ENCODE measurements around the gene SMIM7. TPM values are rescaled to one million over a fixed set of nuclear protein-coding genes. Genes with fewer than 3 reads are reported as not detected.

The SMIM7 gene
- total and polyA plus RNA-seq, 2 of the 13 experiments (the other 11 are each of a cell fraction or from before 2014, with no cell fraction given) = 55.7 to 74.9 TPM

- TF ChIP-seq REST (IDR thresholded peaks at IDR 0.05; ENCODE audit: borderline replicate concordance in 1 of 2, low read depth in 1 of 2, low read length in 2 of 2) = no peak
- no peak for TF ChIP-seq FLYWCH1 (CRISPR knock-in tag; IDR thresholded peaks at IDR 0.05)
- TF ChIP-seq RNF2 (conservative IDR thresholded peaks at IDR 0.05; ENCODE audit: low read depth) = no peak; the same call in 1 of the 2 replicates
- no peak for TF ChIP-seq ZNF775 (CRISPR knock-in tag; IDR thresholded peaks at IDR 0.05; ENCODE audit: borderline replicate concordance)
- no peak for TF ChIP-seq SP1 (IDR thresholded peaks at IDR 0.05)
- TF ChIP-seq SP1 (CRISPR knock-in tag; IDR thresholded peaks at IDR 0.05) = peak; percentile 78
- 0 out of 2 replicates have a peak, but pooled peaks have one; percentile 44 for TF ChIP-seq ZNF598 (CRISPR knock-in tag; IDR thresholded peaks at IDR 0.05; ENCODE audit: borderline replicate concordance)
- peak; percentile 63; the same call in 1 of the 2 replicates for TF ChIP-seq BORCS8-MEF2B (CRISPR knock-in tag; IDR thresholded peaks at IDR 0.05)
- no peak for TF ChIP-seq ZNF879 (CRISPR knock-in tag; IDR thresholded peaks at IDR 0.05)
- peak; percentile 76 for TF ChIP-seq KDM5B (CRISPR knock-in tag; IDR thresholded peaks at IDR 0.05; ENCODE audit: borderline replicate concordance)
- TF ChIP-seq RBM22 (optimal IDR thresholded peaks at IDR 0.05; ENCODE audit: low read length) = no peak
- TF ChIP-seq THAP8 (CRISPR knock-in tag; IDR thresholded peaks at IDR 0.05; ENCODE audit: borderline replicate concordance) = peak; percentile 82; the same call in 1 of the 2 replicates
- TF ChIP-seq JUN (CRISPR knock-in tag; IDR thresholded peaks at IDR 0.05) = no peak
- TF ChIP-seq ZNF460 (CRISPR knock-in tag; IDR thresholded peaks at IDR 0.05; ENCODE audit: borderline replicate concordance) = no peak
- TF ChIP-seq DBP (CRISPR knock-in tag; IDR thresholded peaks at IDR 0.05; ENCODE audit: not compliant biosample characterization) = no peak
- no peak for TF ChIP-seq IKZF1 (IDR thresholded peaks at IDR 0.05)
- TF ChIP-seq HINFP (CRISPR knock-in tag; IDR thresholded peaks at IDR 0.05; ENCODE audit: low read depth) = no peak
- TF ChIP-seq ZC3H4 (CRISPR knock-in tag; IDR thresholded peaks at IDR 0.05; ENCODE audit: borderline replicate concordance) = no peak
- peak; percentile 88 for TF ChIP-seq RXRA (CRISPR knock-in tag; IDR thresholded peaks at IDR 0.05)
- no peak; the same call in 1 of the 2 replicates for TF ChIP-seq NR2F6 (IDR thresholded peaks at IDR 0.05)
- peak; percentile 45; the same call in 1 of the 2 replicates for TF ChIP-seq NR2F6 (CRISPR knock-in tag; IDR thresholded peaks at IDR 0.05)
- TF ChIP-seq ZNF737 (CRISPR knock-in tag; IDR thresholded peaks at IDR 0.05; ENCODE audit: borderline replicate concordance) = no peak
- no peak for TF ChIP-seq ZNF550 (CRISPR knock-in tag; IDR thresholded peaks at IDR 0.05; ENCODE audit: borderline replicate concordance)
- peak; percentile 56 for TF ChIP-seq RARA (CRISPR knock-in tag; IDR thresholded peaks at IDR 0.05)
- peak; percentile 45; the same call in 1 of the 2 replicates for TF ChIP-seq WIZ (CRISPR knock-in tag; IDR thresholded peaks at IDR 0.05)
Observed at GRCh38 chr19:16628183-16628983, 31.6 kb downstream of the SMIM7 start, which contains the start of gene MED26 (continued).
